Measurements from ENCODE around the gene CPTP.

CPTP gene

GRCh38 chr1:1336931-1337792 lies 12.6 kb downstream of the CPTP start:
- DNase-seq = no peak

- DNase-seq = peak; percentile 54
These were observed 13.2 kb downstream of the CPTP start for GRCh38 chr1:1337793-1338147.

GRCh38 chr1:1338278-1338677 lies 13.7 kb downstream of the CPTP start:
- no peak for DNase-seq

- DNase-seq = no peak
These were observed 15.6 kb downstream of the CPTP start for GRCh38 chr1:1340185-1340584.

- no peak for DNase-seq
These were observed 16.4 kb downstream of the CPTP start for GRCh38 chr1:1340791-1341548.

- DNase-seq = no peak
These were observed 17.0 kb downstream of the CPTP start for GRCh38 chr1:1341549-1342021.

GRCh38 chr1:1342061-1342562 lies 17.5 kb downstream of the CPTP start:
- DNase-seq = no peak

- DNase-seq = no peak
These were observed 18.0 kb downstream of the CPTP start for GRCh38 chr1:1342584-1343115.

- DNase-seq = no peak
These were observed 19.3 kb downstream of the CPTP start for GRCh38 chr1:1343811-1344421.

- DNase-seq = peak; percentile 45
These were observed 20.2 kb downstream of the CPTP start for GRCh38 chr1:1344655-1345361.

- no peak for DNase-seq
These were observed 20.8 kb downstream of the CPTP start for GRCh38 chr1:1345384-1345783.

GRCh38 chr1:1345860-1346500 lies 21.4 kb downstream of the CPTP start:
- DNase-seq = no peak

- DNase-seq = no peak
These were observed 21.9 kb downstream of the CPTP start for GRCh38 chr1:1346501-1346890.

GRCh38 chr1:1347026-1347595 lies 22.5 kb downstream of the CPTP start:
- DNase-seq = no peak

GRCh38 chr1:1347663-1348419 lies 23.2 kb downstream of the CPTP start:
- DNase-seq = no peak

- no peak for DNase-seq
These were observed 24.0 kb downstream of the CPTP start for GRCh38 chr1:1348420-1349255.

- peak; percentile 77 for DNase-seq
These were observed 24.8 kb downstream of the CPTP start, which contains the start of gene DVL1 for GRCh38 chr1:1349256-1350012. DVL1 (minus strand) TSS chr1:1349418; CDS start chr1:1349065, 353 bp downstream.

- DNase-seq = no peak
These were observed 27.2 kb downstream of the CPTP start for GRCh38 chr1:1351511-1352427.
